ENCODE measurements around the gene IL24.

GRCh38 chr1:206937425-206937824 is 40.2 kb downstream of the IL24 start:
- TF ChIP-seq CTCF (conservative IDR thresholded peaks at IDR 0.05 in 1 of 2, IDR thresholded peaks at IDR 0.05 in 1 of 2; ENCODE audit: low read depth in 1 of 2, low read length in 2 of 2) (no peak), EZH2 (IDR thresholded peaks at IDR 0.05; ENCODE audit: low read length, missing control alignments) (no peak)
